Ascending aorta (tissue), 2 donors: Measurements from ENCODE around the gene SWT1. TPM values are rescaled to one million over a fixed set of nuclear protein-coding genes. Genes with fewer than 3 reads are reported as not detected.

Experiments
- DNase-seq, 2 donors: peaks; one replicate each; pipeline ENCODE4 v3.0.0-alpha.2; 2019; ENCODE audit warnings: low spot score in 2 of 2
- H3K27ac ChIP-seq, 2 donors: fragments of 200-600 bp; sonication (generic); one replicate each; pipeline ENCODE4 v1.5.1; 2016 to 2017; ENCODE audit warnings: mild to moderate bottlenecking in 1 of 2
- H3K27me3 ChIP-seq: fragments of 200-600 bp; sonication (generic); one replicate; pipeline ENCODE4 v1.5.1; 2017
- H3K36me3 ChIP-seq, 2 donors: fragments of 200-600 bp; sonication (generic); one replicate each; pipeline ENCODE4 v1.5.1; 2016
- H3K4me1 ChIP-seq, 2 donors: fragments of 200-600 bp; sonication (generic); one replicate each; pipeline ENCODE4 v1.5.1; 2016 to 2017; ENCODE audit warnings: mild to moderate bottlenecking in 1 of 2
- H3K4me3 ChIP-seq, 2 donors: fragments of 200-600 bp; sonication (generic); one replicate each; pipeline ENCODE4 v1.5.1; 2016 to 2017; ENCODE audit warnings: mild to moderate bottlenecking in 1 of 2
- H3K9me3 ChIP-seq, 2 donors: fragments of 200-600 bp; sonication (generic); one replicate each; pipeline ENCODE4 v1.5.1; 2016
- intact Hi-C: fragments of 100-400 bp; cut with DNase I; formaldehyde crosslinking; loops from one replicate; pipeline ENCODE4 v1.15.1; 2023
- total RNA-seq: library from RNA; depleted of rRNA; stranded (reverse); fragments of >200 nt; gene quantifications from one replicate; pipeline ENCODE4 v1.1.0, GENCODE V29; 2016
- TF ChIP-seq, protein P1 (sequence below), 3 experiments: fragments of 200-600 bp in 2 of 3; fragments of 450-650 bp in 1 of 3; sonication (generic) in 2 of 3; IDR thresholded peaks; one replicate each; pipeline ENCODE4 v1.5.1; 2016 to 2019; ENCODE audit warnings: antibody characterized with exemption in 3 of 3, mild to moderate bottlenecking in 1 of 3, moderate library complexity in 1 of 3

The SWT1 gene
- total RNA-seq, 1 donor from 2014 or later = 0.43 TPM

DNA sequence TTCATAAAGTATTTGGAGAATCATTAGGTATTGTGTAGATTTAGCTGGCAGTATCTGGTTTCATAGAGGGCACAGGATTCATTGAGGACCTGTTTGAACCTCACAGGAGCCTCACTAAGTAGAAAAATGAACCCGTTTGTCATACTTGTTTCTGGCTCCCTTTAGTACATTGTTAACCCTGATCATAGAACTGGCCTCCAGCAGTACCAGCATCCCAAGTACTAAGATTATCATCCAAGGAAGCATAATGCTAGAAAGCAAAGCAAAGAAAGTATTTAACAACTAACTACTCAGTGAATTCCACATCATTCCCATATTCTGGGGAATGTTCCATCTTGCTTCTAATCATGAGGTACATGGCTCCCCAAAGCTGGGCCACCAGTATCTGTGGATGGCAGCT, 105.2 kb downstream of the SWT1 start:
- H3K9me3 ChIP-seq = no peaks in the 10 kb centered on the region
- no peaks in the 10 kb centered on the region for H3K36me3 ChIP-seq
- H3K27me3 ChIP-seq = no peaks in the 10 kb centered on the region
- no peaks in the 10 kb centered on the region for H3K4me1 ChIP-seq
- TF ChIP-seq, protein P1, sequence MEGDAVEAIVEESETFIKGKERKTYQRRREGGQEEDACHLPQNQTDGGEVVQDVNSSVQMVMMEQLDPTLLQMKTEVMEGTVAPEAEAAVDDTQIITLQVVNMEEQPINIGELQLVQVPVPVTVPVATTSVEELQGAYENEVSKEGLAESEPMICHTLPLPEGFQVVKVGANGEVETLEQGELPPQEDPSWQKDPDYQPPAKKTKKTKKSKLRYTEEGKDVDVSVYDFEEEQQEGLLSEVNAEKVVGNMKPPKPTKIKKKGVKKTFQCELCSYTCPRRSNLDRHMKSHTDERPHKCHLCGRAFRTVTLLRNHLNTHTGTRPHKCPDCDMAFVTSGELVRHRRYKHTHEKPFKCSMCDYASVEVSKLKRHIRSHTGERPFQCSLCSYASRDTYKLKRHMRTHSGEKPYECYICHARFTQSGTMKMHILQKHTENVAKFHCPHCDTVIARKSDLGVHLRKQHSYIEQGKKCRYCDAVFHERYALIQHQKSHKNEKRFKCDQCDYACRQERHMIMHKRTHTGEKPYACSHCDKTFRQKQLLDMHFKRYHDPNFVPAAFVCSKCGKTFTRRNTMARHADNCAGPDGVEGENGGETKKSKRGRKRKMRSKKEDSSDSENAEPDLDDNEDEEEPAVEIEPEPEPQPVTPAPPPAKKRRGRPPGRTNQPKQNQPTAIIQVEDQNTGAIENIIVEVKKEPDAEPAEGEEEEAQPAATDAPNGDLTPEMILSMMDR (IDR thresholded peaks at IDR 0.05) = no peak
- H3K27ac ChIP-seq = no peak overlapping the region
- no peak overlapping the region for H3K4me3 ChIP-seq
- intact Hi-C loops = no loop called here
- DNase-seq = no peak

DNA sequence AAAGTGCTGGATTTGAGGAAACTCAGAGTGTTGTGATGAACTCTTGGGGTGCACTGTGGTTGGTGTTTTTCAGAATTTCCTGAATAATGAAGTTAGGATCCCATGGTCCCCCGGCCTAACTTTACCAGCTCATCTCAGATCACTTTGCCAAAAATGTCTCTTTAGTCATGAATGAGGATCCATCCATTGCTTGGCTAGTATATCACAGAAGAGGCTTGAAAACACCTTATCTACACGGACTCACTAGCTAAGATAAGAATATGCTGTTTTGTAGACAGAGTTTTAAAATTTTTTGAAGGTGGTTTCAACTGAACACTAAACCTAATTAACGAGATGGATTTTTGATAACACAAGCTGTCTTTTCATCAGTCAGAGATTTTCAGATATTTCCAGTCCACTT, 106.3 kb downstream of the SWT1 start:
- TF ChIP-seq, protein P1 (IDR thresholded peaks at IDR 0.05) = no peak
- H3K9me3 ChIP-seq = no peaks in the 10 kb centered on the region
- intact Hi-C loops = no loop called here
- H3K4me3 ChIP-seq = no peak overlapping the region
- no peak overlapping the region for H3K27ac ChIP-seq
- no peaks in the 10 kb centered on the region for H3K4me1 ChIP-seq
- no peaks in the 10 kb centered on the region for H3K36me3 ChIP-seq
- no peaks in the 10 kb centered on the region for H3K27me3 ChIP-seq
- DNase-seq = no peak

DNA sequence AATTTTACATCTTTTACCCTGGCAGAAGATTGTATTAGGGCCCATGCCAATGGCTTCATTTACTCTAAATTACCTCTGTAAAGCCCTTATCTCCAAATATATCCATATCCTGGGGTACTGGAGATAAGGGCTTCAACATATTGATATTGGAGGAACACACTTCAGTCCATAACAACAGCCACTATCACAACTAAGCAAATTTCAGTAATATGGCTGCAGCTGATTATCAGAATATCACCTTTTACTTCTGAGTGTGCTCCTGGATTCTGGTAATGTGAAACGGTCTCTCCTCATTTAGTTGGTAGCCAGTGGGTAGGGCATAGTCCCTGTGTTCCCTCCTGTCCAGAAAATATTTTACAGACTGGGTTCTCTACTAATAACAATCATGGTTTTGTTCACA, 106.8 kb downstream of the SWT1 start:
- H3K36me3 ChIP-seq = no peaks in the 10 kb centered on the region
- no peaks in the 10 kb centered on the region for H3K4me1 ChIP-seq
- intact Hi-C loops = no loop called here
- H3K27ac ChIP-seq = no peak overlapping the region
- H3K9me3 ChIP-seq = no peaks in the 10 kb centered on the region
- TF ChIP-seq, protein P1 (IDR thresholded peaks at IDR 0.05) = no peak
- no peak for DNase-seq
- no peaks in the 10 kb centered on the region for H3K27me3 ChIP-seq
- no peak overlapping the region for H3K4me3 ChIP-seq

DNA sequence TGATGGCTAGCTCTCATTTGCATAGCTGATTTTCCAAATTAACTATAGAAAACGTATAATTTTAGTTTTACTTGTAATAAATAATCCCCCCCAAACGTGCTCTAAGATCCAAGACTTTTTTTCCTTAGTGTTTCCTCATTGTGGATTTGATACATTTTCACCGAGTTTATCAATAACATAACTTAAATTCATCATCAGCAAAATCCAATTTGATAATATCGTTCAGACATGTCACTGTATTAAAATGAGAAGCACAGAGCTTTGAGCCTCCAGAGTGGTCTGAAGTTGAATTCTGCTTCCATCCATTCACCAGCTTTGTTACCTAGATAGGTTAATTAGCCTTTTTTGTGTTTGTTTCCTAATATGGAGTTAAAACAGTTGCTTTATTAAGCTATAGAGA, 108.3 kb downstream of the SWT1 start:
- TF ChIP-seq, protein P1 (IDR thresholded peaks at IDR 0.05) = no peak
- DNase-seq = no peak
- Histone ChIP-seq H3K36me3 (no peaks in the 10 kb centered on the region), H3K27me3 (no peaks in the 10 kb centered on the region), H3K4me1 (no peaks in the 10 kb centered on the region), H3K9me3 (no peaks in the 10 kb centered on the region), H3K27ac (no peak overlapping the region), H3K4me3 (no peak overlapping the region)
- intact Hi-C loops = no loop called here

DNA sequence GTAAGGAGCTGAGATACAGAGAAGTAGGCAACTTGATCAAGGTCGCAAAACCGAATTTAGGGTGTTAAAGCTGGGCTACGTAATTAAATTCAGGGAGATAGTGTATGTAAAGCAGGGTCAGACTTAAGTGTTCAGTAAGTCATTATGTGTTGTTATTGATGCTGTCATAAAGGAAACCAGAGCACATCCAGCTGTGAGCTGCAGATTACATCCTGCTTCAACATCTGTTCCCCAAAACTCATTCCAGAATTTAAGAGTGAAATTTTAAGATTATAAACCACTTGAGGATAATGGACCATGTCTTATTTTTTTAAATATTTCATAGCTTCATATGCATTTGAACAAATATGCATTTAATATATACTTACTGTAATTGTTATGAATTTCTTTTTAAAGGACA, 110.3 kb downstream of the SWT1 start:
- intact Hi-C loops = no loop called here
- no peak for DNase-seq
- H3K27me3 ChIP-seq = no peaks in the 10 kb centered on the region
- H3K9me3 ChIP-seq = no peaks in the 10 kb centered on the region
- no peaks in the 10 kb centered on the region for H3K4me1 ChIP-seq
- TF ChIP-seq, protein P1 (IDR thresholded peaks at IDR 0.05) = no peak
- no peaks in the 10 kb centered on the region for H3K36me3 ChIP-seq
- no peak overlapping the region for H3K4me3 ChIP-seq
- no peak overlapping the region for H3K27ac ChIP-seq

DNA sequence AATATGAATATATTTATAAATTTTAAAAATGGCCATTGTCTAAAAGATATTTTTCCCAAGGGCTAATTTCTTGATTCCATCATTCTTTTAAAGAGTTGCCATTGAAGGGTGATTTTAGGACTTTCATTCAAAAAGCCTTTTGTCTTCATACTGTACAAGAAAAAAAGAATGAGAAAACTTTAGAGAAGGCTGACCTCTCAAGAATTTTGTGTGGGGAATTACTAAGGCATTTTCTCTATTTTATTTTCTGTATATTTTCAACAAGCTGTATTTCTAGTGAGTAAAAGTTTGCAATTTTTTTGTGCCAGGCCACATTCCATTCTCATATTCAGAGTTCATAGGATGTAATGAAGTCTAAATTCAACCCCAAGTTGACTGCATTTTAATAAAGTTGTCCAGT, 110.7 kb downstream of the SWT1 start:
- no peak for DNase-seq
- TF ChIP-seq, protein P1 (IDR thresholded peaks at IDR 0.05) = no peak
- intact Hi-C loops = no loop called here
- Histone ChIP-seq H3K4me1 (no peaks in the 10 kb centered on the region), H3K4me3 (no peak overlapping the region), H3K27me3 (no peaks in the 10 kb centered on the region), H3K9me3 (no peaks in the 10 kb centered on the region), H3K36me3 (no peaks in the 10 kb centered on the region), H3K27ac (no peak overlapping the region)
